HL-60 (cell line): Measurements from ENCODE around the gene SDC1.

Experiments used
- DNase-seq, 2 experiments: peaks; one replicate each; pipeline ENCODE4 v3.0.0-alpha.2; 2010 to 2020; ENCODE audit warnings: low read depth in 1 of 2, low spot score in 1 of 2
- H3K27ac ChIP-seq: fragments of 250-450 bp; sonication (Bioruptor Pico); replicated peaks from 2 replicates; pipeline ENCODE4 v1.5.1; 2020; ENCODE audit warnings: mild to moderate bottlenecking, moderate library complexity
- H3K27me3 ChIP-seq: fragments of 250-450 bp; sonication (Bioruptor Pico); 2 replicates; pipeline ENCODE4 v1.5.1; 2021; ENCODE audit warnings: mild to moderate bottlenecking, moderate library complexity; ENCODE audit not compliant: insufficient read depth, poor library complexity, severe bottlenecking
- H3K4me3 ChIP-seq: replicated peaks from 2 replicates; pipeline ENCODE4 v1.5.1; 2011; ENCODE audit warnings: mild to moderate bottlenecking, control low read depth, low read length; ENCODE audit not compliant: insufficient read depth
- CTCF ChIP-seq: IDR thresholded peaks from one replicate; pipeline ENCODE4 v1.5.1; 2011; ENCODE audit warnings: low read length, control low read depth, inconsistent platforms; ENCODE audit not compliant: insufficient read depth
- GABPA ChIP-seq: IDR thresholded peaks from 2 replicates; pipeline ENCODE4 v1.6.1; 2012; ENCODE audit warnings: low read depth
- POLR2AphosphoS5 ChIP-seq: IDR thresholded peaks from 2 replicates; pipeline ENCODE4 v1.6.1; 2012; ENCODE audit warnings: low read depth
- SPI1 ChIP-seq: IDR thresholded peaks from 2 replicates; pipeline ENCODE4 v1.6.1; 2012; ENCODE audit warnings: low read depth, mild to moderate bottlenecking, borderline replicate concordance
- TF ChIP-seq, protein P1 (sequence below): IDR thresholded peaks from 2 replicates; pipeline ENCODE4 v1.6.1; 2012; ENCODE audit warnings: low read depth; ENCODE audit not compliant: insufficient replicate concordance

Gene SDC1

DNA sequence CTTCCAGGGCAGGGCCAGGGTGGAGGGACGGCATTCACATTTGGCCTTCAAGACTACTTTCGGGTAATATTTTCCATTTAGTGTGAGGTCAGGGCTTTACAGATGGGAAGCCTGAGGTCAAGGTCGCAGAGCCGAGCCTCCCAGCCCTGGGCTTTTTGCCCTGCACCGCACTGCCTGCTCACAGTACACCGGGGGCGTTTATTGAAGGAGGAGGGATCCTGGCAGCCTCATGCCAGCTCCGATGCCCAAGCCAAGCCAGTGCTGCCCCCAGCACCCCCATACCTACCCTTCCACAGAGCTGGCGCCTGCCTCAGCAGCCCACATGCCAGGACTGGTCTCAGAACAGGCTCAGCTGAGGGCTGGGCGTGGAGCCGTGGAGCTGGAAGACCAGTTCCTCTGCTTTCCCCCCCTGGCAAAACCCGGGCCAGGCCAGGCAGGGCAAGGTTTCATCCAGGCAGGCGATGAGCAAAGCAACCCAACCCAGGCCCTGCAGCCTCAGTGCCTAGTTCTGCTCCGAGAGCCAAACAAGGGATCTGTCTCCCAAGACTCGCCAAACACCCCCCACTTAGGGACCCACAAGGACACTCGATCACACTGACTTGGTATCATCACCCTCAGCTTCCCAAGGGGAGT lies 11.9 kb downstream of the SDC1 start:
- TF ChIP-seq POLR2AphosphoS5 (no peak), SPI1 (no peak), CTCF (no peak), GABPA (no peak)
- TF ChIP-seq, protein P1, sequence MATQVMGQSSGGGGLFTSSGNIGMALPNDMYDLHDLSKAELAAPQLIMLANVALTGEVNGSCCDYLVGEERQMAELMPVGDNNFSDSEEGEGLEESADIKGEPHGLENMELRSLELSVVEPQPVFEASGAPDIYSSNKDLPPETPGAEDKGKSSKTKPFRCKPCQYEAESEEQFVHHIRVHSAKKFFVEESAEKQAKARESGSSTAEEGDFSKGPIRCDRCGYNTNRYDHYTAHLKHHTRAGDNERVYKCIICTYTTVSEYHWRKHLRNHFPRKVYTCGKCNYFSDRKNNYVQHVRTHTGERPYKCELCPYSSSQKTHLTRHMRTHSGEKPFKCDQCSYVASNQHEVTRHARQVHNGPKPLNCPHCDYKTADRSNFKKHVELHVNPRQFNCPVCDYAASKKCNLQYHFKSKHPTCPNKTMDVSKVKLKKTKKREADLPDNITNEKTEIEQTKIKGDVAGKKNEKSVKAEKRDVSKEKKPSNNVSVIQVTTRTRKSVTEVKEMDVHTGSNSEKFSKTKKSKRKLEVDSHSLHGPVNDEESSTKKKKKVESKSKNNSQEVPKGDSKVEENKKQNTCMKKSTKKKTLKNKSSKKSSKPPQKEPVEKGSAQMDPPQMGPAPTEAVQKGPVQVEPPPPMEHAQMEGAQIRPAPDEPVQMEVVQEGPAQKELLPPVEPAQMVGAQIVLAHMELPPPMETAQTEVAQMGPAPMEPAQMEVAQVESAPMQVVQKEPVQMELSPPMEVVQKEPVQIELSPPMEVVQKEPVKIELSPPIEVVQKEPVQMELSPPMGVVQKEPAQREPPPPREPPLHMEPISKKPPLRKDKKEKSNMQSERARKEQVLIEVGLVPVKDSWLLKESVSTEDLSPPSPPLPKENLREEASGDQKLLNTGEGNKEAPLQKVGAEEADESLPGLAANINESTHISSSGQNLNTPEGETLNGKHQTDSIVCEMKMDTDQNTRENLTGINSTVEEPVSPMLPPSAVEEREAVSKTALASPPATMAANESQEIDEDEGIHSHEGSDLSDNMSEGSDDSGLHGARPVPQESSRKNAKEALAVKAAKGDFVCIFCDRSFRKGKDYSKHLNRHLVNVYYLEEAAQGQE: no peak
- no peak for DNase-seq
- Histone ChIP-seq H3K4me3 (no peak overlapping the region), H3K27me3 (no peaks in the 10 kb centered on the region), H3K27ac (no peak overlapping the region)

DNA sequence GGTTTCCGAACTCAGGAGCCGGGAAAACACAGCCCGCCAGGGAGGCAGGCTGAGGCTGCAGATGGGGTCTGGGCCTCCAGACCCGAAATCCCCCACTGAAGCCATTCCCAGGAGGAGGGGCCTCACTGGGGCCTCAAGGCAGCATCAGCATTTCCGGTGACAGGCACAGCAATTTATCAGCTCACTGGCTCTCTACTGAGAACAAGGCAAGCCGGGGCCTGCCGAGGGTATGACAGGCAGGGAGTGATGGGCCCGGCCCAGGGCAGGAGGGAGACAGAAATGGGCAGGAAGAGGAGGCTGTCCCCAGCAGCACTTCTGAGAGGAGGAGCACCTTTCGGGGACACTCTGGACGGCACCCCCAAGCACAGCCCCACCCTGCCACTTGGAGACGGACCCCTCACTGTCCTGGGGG lies 12.5 kb downstream of the SDC1 start:
- no peaks in the 10 kb centered on the region for H3K27me3 ChIP-seq
- H3K27ac ChIP-seq: no peak overlapping the region
- TF ChIP-seq POLR2AphosphoS5 (no peak), GABPA (no peak), CTCF (no peak), SPI1 (no peak)
- TF ChIP-seq, protein P1: no peak
- no peak overlapping the region for H3K4me3 ChIP-seq
- no peak for DNase-seq

DNA sequence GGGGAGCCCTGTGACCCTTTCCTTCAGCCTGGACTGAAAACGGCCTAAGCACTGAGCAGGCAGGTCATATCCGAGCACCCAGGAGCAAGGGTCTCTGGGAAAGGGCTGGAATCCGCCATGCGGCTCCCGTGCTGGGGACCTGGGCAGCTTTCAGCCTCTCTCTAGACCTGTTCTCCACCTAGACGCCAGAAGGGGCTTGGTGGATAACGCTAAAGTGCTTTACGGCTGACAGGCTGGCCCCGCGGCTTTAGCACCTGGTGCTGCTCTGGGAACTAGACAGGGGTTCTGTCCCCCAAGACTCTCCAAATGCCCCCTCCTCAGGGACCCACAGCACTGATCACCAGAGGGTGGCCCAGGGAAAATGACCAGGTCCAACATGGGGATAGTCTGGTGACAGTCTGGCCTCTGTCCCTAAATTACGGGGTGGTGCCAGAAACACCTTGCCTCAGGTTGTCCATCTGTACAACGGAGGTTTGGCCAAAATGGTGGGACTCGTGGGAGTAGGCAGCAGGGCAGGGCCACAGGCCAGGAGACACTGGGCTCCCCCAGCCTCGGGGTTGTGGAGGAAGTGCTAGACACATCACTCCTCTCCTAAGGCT lies 13.0 kb downstream of the SDC1 start:
- H3K27me3 ChIP-seq: no peaks in the 10 kb centered on the region
- no peak overlapping the region for H3K27ac ChIP-seq
- TF ChIP-seq CTCF: no peak
- H3K4me3 ChIP-seq: no peak overlapping the region
- no peak for DNase-seq

- TF ChIP-seq, protein P1: no peak
- TF ChIP-seq GABPA (no peak), POLR2AphosphoS5 (no peak), CTCF (no peak), SPI1 (no peak)
- H3K27me3 ChIP-seq: no peaks in the 10 kb centered on the region
- no peak overlapping the region for H3K27ac ChIP-seq
- no peak for DNase-seq
- H3K4me3 ChIP-seq: no peak overlapping the region
Observed at GRCh38 chr2:20211420-20211819, 13.5 kb downstream of the SDC1 start.
